ENCODE data around the gene TIAM2.
A peak's percentile ranks its signal among the peaks of the same experiment; 100 is the strongest.

The TIAM2 gene

GRCh38 chr6:155141512-155141911, 146.4 kb downstream of the TIAM2 start:
- ChIA-PET CTCF (no interaction called here), POLR2A (no interaction called here)

GRCh38 chr6:155142168-155143028, 147.3 kb downstream of the TIAM2 start:
- peak overlapping the region; percentile 29 for H3K4me3 ChIP-seq (ENCODE audit: low read depth, low read length)
- ChIA-PET CTCF (interaction anchor here (0.8 to 1.0 kb wide), 2 partner anchors 214 to 274 kb away, joined by 4 to 5 read pairs; no protein-coding TSS in a partner anchor), POLR2A (no interaction called here)
- TF ChIP-seq CTCF (IDR thresholded peaks at IDR 0.05; ENCODE audit: insufficient read depth, low read length, missing control alignments): no peak
- no peak for DNase-seq (ENCODE audit: low read depth, low spot score)

More at GRCh38 chr6:155141512-155141911, 146.4 kb downstream of the TIAM2 start:
- no peak overlapping the region for H3K4me3 ChIP-seq (ENCODE audit: low read depth, low read length)
- no peak for DNase-seq (ENCODE audit: low read depth, low spot score)
- TF ChIP-seq CTCF (IDR thresholded peaks at IDR 0.05; ENCODE audit: insufficient read depth, low read length, missing control alignments): no peak

DNA sequence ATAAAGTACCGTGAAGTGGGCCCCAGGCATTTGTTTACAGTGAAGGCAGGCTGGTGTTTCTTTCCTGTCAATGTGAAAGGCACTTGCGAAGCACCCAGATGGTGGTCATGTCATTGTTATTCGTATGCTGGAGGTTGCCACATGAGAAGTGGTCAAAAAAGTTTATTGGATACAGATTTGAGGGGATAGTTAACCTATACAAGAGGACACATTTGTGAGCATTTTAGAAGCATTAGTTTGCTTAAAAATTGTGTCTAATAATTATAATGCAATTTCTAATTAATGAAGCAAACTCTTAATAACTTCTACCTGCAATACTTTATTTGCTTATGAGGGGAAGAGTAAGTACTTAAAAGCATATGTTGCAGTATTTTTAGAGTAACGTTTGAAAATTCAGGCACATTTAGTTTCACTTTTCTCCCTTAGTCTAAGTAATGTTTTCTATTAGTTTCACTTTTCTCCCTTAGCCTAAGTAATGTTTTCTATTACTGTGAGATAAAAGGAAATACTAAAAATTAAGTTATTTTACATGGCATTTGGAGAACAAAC, 148.0 kb downstream of the TIAM2 start:
- no peak for TF ChIP-seq CTCF (IDR thresholded peaks at IDR 0.05; ENCODE audit: insufficient read depth, low read length, missing control alignments)
- ChIA-PET CTCF (interaction anchor here (0.8 to 1.0 kb wide), 2 partner anchors 215 to 275 kb away, joined by 4 to 5 read pairs; no protein-coding TSS in a partner anchor), POLR2A (no interaction called here)
- peak overlapping the region; percentile 29 for H3K4me3 ChIP-seq (ENCODE audit: low read depth, low read length)
- no peak for DNase-seq (ENCODE audit: low read depth, low spot score)

DNA sequence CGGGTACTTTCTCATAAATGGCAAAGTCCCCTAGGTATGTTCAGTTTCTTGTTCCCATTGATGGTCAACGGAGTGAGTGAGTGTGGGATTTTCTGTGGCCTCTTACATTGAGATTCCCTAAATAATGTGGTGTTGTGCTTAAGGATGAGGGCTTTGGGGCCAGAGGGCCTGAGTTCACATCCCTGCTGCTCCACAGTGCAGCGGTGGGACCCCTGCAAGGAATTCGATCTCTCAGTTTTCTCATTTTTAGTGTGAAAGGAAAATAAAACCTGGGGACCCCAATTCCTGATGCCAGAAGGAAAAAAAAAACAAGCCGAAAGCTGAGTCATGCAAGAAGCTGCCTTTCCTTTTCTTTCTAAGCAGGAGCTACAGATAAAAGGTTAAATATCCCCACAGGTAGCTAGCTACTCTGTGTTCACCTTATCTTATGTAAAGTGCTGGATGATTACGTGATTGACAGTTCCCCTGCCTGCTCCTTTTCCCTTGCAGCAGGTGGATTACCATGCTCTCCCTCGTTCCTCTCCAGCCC, 148.5 kb downstream of the TIAM2 start:
- H3K4me3 ChIP-seq (ENCODE audit: low read depth, low read length): peak overlapping the region; percentile 0
- ChIA-PET CTCF (no interaction called here), POLR2A (no interaction called here)
- no peak for DNase-seq (ENCODE audit: low read depth, low spot score)
- TF ChIP-seq CTCF (IDR thresholded peaks at IDR 0.05; ENCODE audit: insufficient read depth, low read length, missing control alignments): no peak

- ChIA-PET CTCF (no interaction called here), POLR2A (no interaction called here)
- no peak overlapping the region for H3K4me3 ChIP-seq (ENCODE audit: low read depth, low read length)
These were observed 151.1 kb downstream of the TIAM2 start for GRCh38 chr6:155146205-155146604.

More at GRCh38 chr6:155146205-155146604, 151.1 kb downstream of the TIAM2 start:
- DNase-seq (ENCODE audit: low read depth, low spot score): no peak
- TF ChIP-seq CTCF (IDR thresholded peaks at IDR 0.05; ENCODE audit: insufficient read depth, low read length, missing control alignments): no peak

Data from AG04449 (cell line).